H1 (cell line): ENCODE measurements around the gene DVL1. TPM values are rescaled to one million over a fixed set of nuclear protein-coding genes. Genes with fewer than 3 reads are reported as not detected.

Source experiments
- CTCF ChIA-PET: fragments of 300-600 bp; sonication (Branson Sonifier 250); formaldehyde crosslinking; loops from one replicate; lab custom pipeline; 2021; ENCODE audit not compliant: partially characterized antibody; lab: Charles Lee
- POLR2A ChIA-PET: fragments of 300-600 bp; sonication (Branson Sonifier 250); formaldehyde crosslinking; loops from one replicate; lab custom pipeline; 2021; ENCODE audit warnings: inconsistent platforms; ENCODE audit not compliant: partially characterized antibody; lab: Charles Lee
- DNase-seq, 2 experiments: peaks; one replicate each; pipeline versions ENCODE4 v3.0.0 to v3.0.0-alpha.2; 2010 to 2022; ENCODE audit warnings: low spot score in 2 of 2, low read depth in 1 of 2, mixed read lengths in 1 of 2
- FAIRE-seq: peaks from 2 replicates; lab custom pipeline; 2011; peaks lifted over from hg19 to GRCh38; lab: Jason Lieb, UNC
- H2AFZ ChIP-seq: 2 replicates; pipeline ENCODE4 v1.8.1; 2012; ENCODE audit warnings: low read length, inconsistent platforms
- H2AK5ac ChIP-seq: 2 replicates; pipeline ENCODE4 v1.6.1; 2013; ENCODE audit warnings: low read depth, low read length
- H2BK120ac ChIP-seq: replicated peaks from 2 replicates; pipeline ENCODE3; 2013; ENCODE audit warnings: low read depth, low read length, inconsistent platforms
- H2BK12ac ChIP-seq: 2 replicates; pipeline ENCODE4 v1.6.1; 2013; ENCODE audit warnings: low read depth, low read length
- H2BK15ac ChIP-seq: 2 replicates; pipeline ENCODE4 v1.6.1; 2013; ENCODE audit warnings: low read length
- H2BK20ac ChIP-seq: 2 replicates; pipeline ENCODE4 v1.6.1; 2013; ENCODE audit warnings: low read length
- H2BK5ac ChIP-seq: 2 replicates; pipeline ENCODE4 v1.6.1; 2013; ENCODE audit warnings: low read depth, low read length
- H3K14ac ChIP-seq: 2 replicates; pipeline ENCODE4 v1.6.1; 2013; ENCODE audit warnings: inconsistent platforms; ENCODE audit not compliant: insufficient read length
- H3K18ac ChIP-seq: 2 replicates; pipeline ENCODE4 v1.6.1; 2013; ENCODE audit warnings: low read length; ENCODE audit errors: extremely low read depth
- H3K23ac ChIP-seq: 2 replicates; pipeline ENCODE4 v1.6.1; 2013; ENCODE audit warnings: inconsistent platforms; ENCODE audit not compliant: insufficient read length
- H3K23me2 ChIP-seq: 2 replicates; pipeline ENCODE4 v1.6.1; 2013; ENCODE audit warnings: low read depth, low read length
- H3K27ac ChIP-seq: 2 replicates; pipeline ENCODE4 v1.6.1; 2011; ENCODE audit warnings: low read depth, low read length, inconsistent platforms
- H3K27me3 ChIP-seq, 4 experiments: replicated peaks in 1 of 4; 1 replicate in 1 of 4; 2 replicates in 3 of 4; pipeline versions ENCODE4 v1.6.1 to v1.8.1; 2011 to 2013; ENCODE audit warnings: low read length in 3 of 4, mild to moderate bottlenecking in 3 of 4, inconsistent platforms in 2 of 4, mixed read lengths in 2 of 4, moderate library complexity in 1 of 4; ENCODE audit not compliant: control insufficient read depth in 3 of 4, insufficient read depth in 3 of 4; ENCODE audit errors: extremely low read depth in 1 of 4
- H3K36me3 ChIP-seq, 4 experiments: 2 replicates each; pipeline versions ENCODE4 v1.6.1 to v1.8.1; 2011 to 2013; ENCODE audit warnings: mild to moderate bottlenecking in 4 of 4, low read length in 3 of 4, moderate library complexity in 2 of 4, control low read depth in 1 of 4, inconsistent platforms in 1 of 4; ENCODE audit not compliant: insufficient read depth in 4 of 4, control insufficient read depth in 2 of 4
- H3K4ac ChIP-seq: replicated peaks from 2 replicates; pipeline ENCODE3; 2013; ENCODE audit warnings: low read length, low read depth, mixed read lengths, inconsistent platforms; ENCODE audit not compliant: insufficient read length
- H3K4me1 ChIP-seq, 4 experiments: replicated peaks in 1 of 4; 1 replicate in 1 of 4; 2 replicates in 3 of 4; pipeline versions ENCODE4 v1.6.1 to v1.8.1; 2011 to 2013; ENCODE audit warnings: low read length in 3 of 4, inconsistent platforms in 2 of 4, mixed read lengths in 1 of 4; ENCODE audit not compliant: insufficient read depth in 4 of 4, control insufficient read depth in 3 of 4
- H3K4me2 ChIP-seq, 2 experiments: 2 replicates each; pipeline versions ENCODE4 v1.6.1 to v1.8.1; 2011 to 2013; ENCODE audit warnings: low read depth in 2 of 2, low read length in 2 of 2, control low read depth in 1 of 2, inconsistent platforms in 1 of 2, mild to moderate bottlenecking in 1 of 2; ENCODE audit not compliant: insufficient read depth in 1 of 2
- H3K4me3 ChIP-seq, 4 experiments: fragments of 200-600, 300-600 bp in 1 of 4; sonication (generic), shearing (Covaris generic), sonication (Bioruptor Twin) in 1 of 4; 2 replicates each; pipeline versions ENCODE4 v1.5.1 to v1.8.1; 2011 to 2016; ENCODE audit warnings: low read length in 4 of 4, low read depth in 3 of 4, control low read depth in 2 of 4, inconsistent platforms in 2 of 4, mild to moderate bottlenecking in 2 of 4, mixed read lengths in 1 of 4, moderate library complexity in 1 of 4; ENCODE audit not compliant: insufficient read depth in 2 of 4; ENCODE audit errors: extremely low read depth in 1 of 4
- H3K56ac ChIP-seq: replicated peaks from 2 replicates; pipeline ENCODE3; 2013; ENCODE audit warnings: low read depth, mild to moderate bottlenecking, mixed read lengths, low read length, inconsistent platforms; ENCODE audit not compliant: insufficient read length
- H3K79me1 ChIP-seq: 2 replicates; pipeline ENCODE4 v1.6.1; 2013; ENCODE audit warnings: low read depth, low read length, control low read depth
- H3K79me2 ChIP-seq, 2 experiments: 2 replicates each; pipeline versions ENCODE4 v1.6.1 to v1.8.1; 2012 to 2013; ENCODE audit warnings: low read length in 2 of 2, mild to moderate bottlenecking in 2 of 2, inconsistent platforms in 1 of 2; ENCODE audit not compliant: insufficient read depth in 2 of 2, control insufficient read depth in 1 of 2
- H3K9ac ChIP-seq, 4 experiments: replicated peaks in 1 of 4; 1 replicate in 1 of 4; 2 replicates in 3 of 4; pipeline versions ENCODE4 v1.6.1 to v1.8.1; 2011 to 2013; ENCODE audit warnings: low read depth in 3 of 4, low read length in 3 of 4, control low read depth in 2 of 4, mild to moderate bottlenecking in 2 of 4, moderate library complexity in 2 of 4, inconsistent platforms in 1 of 4; ENCODE audit errors: extremely low read depth in 1 of 4
- H3K9me3 ChIP-seq, 2 experiments: 2 replicates each; pipeline versions ENCODE4 v1.6.1 to v1.8.1; 2012 to 2013; ENCODE audit warnings: mild to moderate bottlenecking in 2 of 2, moderate library complexity in 2 of 2, control low read depth in 1 of 2, inconsistent platforms in 1 of 2, low read depth in 1 of 2, low read length in 1 of 2, mixed read lengths in 1 of 2; ENCODE audit not compliant: insufficient read depth in 2 of 2
- H4K20me1 ChIP-seq, 2 experiments: replicated peaks in 1 of 2; 2 replicates each; pipeline versions ENCODE3 to v1.8.1; 2011 to 2013; ENCODE audit warnings: inconsistent platforms in 2 of 2, low read length in 2 of 2, mild to moderate bottlenecking in 1 of 2; ENCODE audit not compliant: insufficient read depth in 2 of 2, control insufficient read depth in 1 of 2
- H4K5ac ChIP-seq: 2 replicates; pipeline ENCODE4 v1.6.1; 2013; ENCODE audit warnings: low read length, low read depth, mixed read lengths, inconsistent platforms; ENCODE audit not compliant: insufficient read length
- H4K8ac ChIP-seq: 2 replicates; pipeline ENCODE4 v1.8.0; 2013; ENCODE audit warnings: mild to moderate bottlenecking, moderate library complexity, low read length, inconsistent platforms; ENCODE audit not compliant: insufficient read depth; ENCODE audit errors: extremely low read depth
- H4K91ac ChIP-seq: replicated peaks from 2 replicates; pipeline ENCODE3; 2013; ENCODE audit warnings: low read length, mixed read lengths, inconsistent platforms; ENCODE audit not compliant: insufficient read length
- ATF3 ChIP-seq: IDR thresholded peaks from 2 replicates; pipeline ENCODE4 v1.6.1; 2011; ENCODE audit warnings: low read depth, mild to moderate bottlenecking, low read length; ENCODE audit not compliant: insufficient read depth
- CTCF ChIP-seq, 3 experiments: IDR thresholded peaks; 1 replicate in 2 of 3; 2 replicates in 1 of 3; pipeline versions ENCODE4 v1.5.1 to v1.6.1; 2011; ENCODE audit warnings: low read length in 3 of 3, mild to moderate bottlenecking in 3 of 3, inconsistent platforms in 2 of 3, low read depth in 1 of 3, moderate library complexity in 1 of 3; ENCODE audit not compliant: insufficient read depth in 1 of 3; ENCODE audit errors: control extremely low read depth in 1 of 3
- E2F6 ChIP-seq: IDR thresholded peaks from 2 replicates; pipeline ENCODE4 v1.6.1; 2012; ENCODE audit warnings: inconsistent platforms
- JUND ChIP-seq: IDR thresholded peaks from 2 replicates; pipeline ENCODE4 v1.6.1; 2011; ENCODE audit warnings: mild to moderate bottlenecking, improper control_type of control experiment, low read length
- NRF1 ChIP-seq: IDR thresholded peaks from 2 replicates; pipeline ENCODE4 v1.6.1; 2011; ENCODE audit warnings: mild to moderate bottlenecking, low read depth, low read length, improper control_type of control experiment
- RFX5 ChIP-seq: IDR thresholded peaks from 2 replicates; pipeline ENCODE4 v1.6.1; 2011; ENCODE audit warnings: low read depth, low read length, improper control_type of control experiment, borderline replicate concordance
- RNF2 ChIP-seq: fragments of 200-900, 300-1000 bp; sonication (generic); IDR thresholded peaks from 2 replicates; pipeline ENCODE4 v1.7.1; 2016; ENCODE audit warnings: borderline replicate concordance, low read depth, mild to moderate bottlenecking, antibody characterized with exemption, low read length; ENCODE audit not compliant: poor library complexity, severe bottlenecking; ENCODE audit errors: missing control alignments
- SP2 ChIP-seq: IDR thresholded peaks from 2 replicates; pipeline ENCODE4 v1.6.1; 2012; ENCODE audit warnings: mild to moderate bottlenecking, low read length, inconsistent platforms
- TBP ChIP-seq: IDR thresholded peaks from 2 replicates; pipeline ENCODE4 v1.6.1; 2011; ENCODE audit warnings: low read depth, low read length, improper control_type of control experiment
- WGBS, 2 experiments: shearing (Covaris generic) in 1 of 2; methylation state at CpG; one replicate each; pipeline versions ENCODE4 v1.1.6 to v1.1.7; 2013 to 2015; ENCODE audit warnings: low lambda C conversion rate in 2 of 2, mixed read lengths in 2 of 2, inconsistent platforms in 1 of 2, low coverage in 1 of 2, missing lambda C conversion rate in 1 of 2; ENCODE audit not compliant: insufficient replicate concordance in 2 of 2, insufficient coverage in 1 of 2, insufficient read length in 1 of 2; ENCODE audit errors: extremely low coverage in 1 of 2, missing lambda C conversion rate in 1 of 2; 5-methylcytosine and 5-hydroxymethylcytosine counted together
- polyA plus RNA-seq, 7 experiments: library from polyadenylated mRNA; depleted of rRNA in 3 of 7; stranded (reverse) in 5 of 7; unstranded in 2 of 7; fragments of >200 nt in 5 of 7; fragments of 200-250 nt in 2 of 7; gene quantifications; 1 replicate in 5 of 7; 2 replicates in 1 of 7; 4 replicates in 1 of 7; pipeline versions ENCODE4 v1.2.1 to v1.2.3, GENCODE V29; 2011 to 2013; ENCODE audit warnings: missing spikeins in 2 of 7, mixed read lengths in 2 of 7
- total RNA-seq: library from RNA; stranded (reverse); fragmentation: NEBNext Ultra II Directional; extraction: Animal tissue kit (Norgen Biotek cat#: 25700); gene quantifications from 2 replicates; pipeline ENCODE4 v1.2.1, GENCODE V29; 2021

Gene DVL1
- total and polyA plus RNA-seq, 2 of the 8 experiments (the other 6 are each of a cell fraction or from before 2014, with no cell fraction given), result 39.4 to 58.9 TPM

GRCh38 chr1:1338278-1338677 lies 10.9 kb downstream of the DVL1 start:
- H3K9ac ChIP-seq, result no peak overlapping the region
- peaks cover 0 to 5% of the 10 kb centered on the region in 2 experiments; a peak in 1 of 4 replicates for H3K9me3 ChIP-seq
- H3K27me3 ChIP-seq, result no peaks in the 10 kb centered on the region; a peak in 1 of 7 replicates
- no peaks in the 10 kb centered on the region; a peak in 1 of 7 replicates for H3K4me1 ChIP-seq
- peaks cover 2 to 44% (median 15%) of the 10 kb centered on the region in 4 experiments; a peak in 7 of 8 replicates for H3K36me3 ChIP-seq
- no peak overlapping the region; the same call in 1 of the 2 replicates for H4K8ac ChIP-seq
- H3K4me2 ChIP-seq, result no peak overlapping the region
- no peak overlapping the region for H3K56ac ChIP-seq
- no peak overlapping the region for H2BK20ac ChIP-seq
- H3K79me1 ChIP-seq, result peaks cover 12% of the 10 kb centered on the region
- CTCF ChIA-PET, result interaction anchor here (0.7 to 3.2 kb wide), 6 partner anchors 8 to 64 kb away, joined by 3 to 13 read pairs (median 4); no protein-coding TSS in a partner anchor
- H2BK120ac ChIP-seq, result no peak overlapping the region
- H3K27ac ChIP-seq, result no peak overlapping the region
- H2BK15ac ChIP-seq, result no peak overlapping the region
- POLR2A ChIA-PET, result interaction anchor here (0.6 to 9.0 kb wide), 5 partner anchors 12 to 392 kb away, joined by 3 to 134 read pairs (median 3); no protein-coding TSS in a partner anchor
- no peak for DNase-seq
- no peak overlapping the region for H3K4ac ChIP-seq
- H3K4me3 ChIP-seq, result no peak overlapping the region
- no peak overlapping the region for H2BK5ac ChIP-seq
- H4K20me1 ChIP-seq, result peaks cover 14 to 31% of the 10 kb centered on the region in 2 experiments
- no peak for FAIRE-seq
- no peak overlapping the region for H2AFZ ChIP-seq
- WGBS, 2 experiments, result 97% methylated on average over 18 of the region's 36 CpGs; no CpG with 5 or more reads in 1 of the 2 experiments
- no peak overlapping the region for H4K5ac ChIP-seq
- no peak overlapping the region for H2BK12ac ChIP-seq
- no peaks in the 10 kb centered on the region; the same call in 1 of the 2 replicates for H3K23me2 ChIP-seq
- H3K14ac ChIP-seq, result no peak overlapping the region
- H4K91ac ChIP-seq, result no peak overlapping the region
- H3K79me2 ChIP-seq, result no peaks in the 10 kb centered on the region; a peak in 1 of 4 replicates
- H3K18ac ChIP-seq, result no peak overlapping the region
- no peak overlapping the region for H2AK5ac ChIP-seq
- H3K23ac ChIP-seq, result no peak overlapping the region
- TF ChIP-seq RNF2 (no peak), NRF1 (no peak), SP2 (no peak), TBP (no peak), RFX5 (no peak), CTCF (IDR thresholded peaks at IDR 0.05; ENCODE audit: control extremely low read depth in 1 of 3, insufficient read depth in 1 of 3, low read depth in 1 of 3, low read length in 3 of 3) (no peak), JUND (no peak), E2F6 (no peak), ATF3 (no peak)
